Right lobe of liver (tissue), 6 donors: ENCODE measurements around the gene LHFPL6. TPM values are rescaled to one million over a fixed set of nuclear protein-coding genes. Genes with fewer than 3 reads are reported as not detected.
A peak's percentile ranks its signal among the peaks of the same experiment; 100 is the strongest.

ENCODE experiments used
- ATAC-seq, 4 donors: fragments of 200-7000 bp; cut with Tn5 transposase; one replicate each; pipeline ENCODE4 v1.9.1; 2020; ENCODE audit warnings: mild to moderate bottlenecking in 4 of 4, moderate library complexity in 4 of 4
- DNase-seq, 3 donors: peaks; one replicate each; pipeline ENCODE4 v3.0.0-alpha.2; 2020
- H3K27ac ChIP-seq, 3 donors: fragments of 200-600 bp; one replicate each; pipeline ENCODE4 v1.8.0; 2022
- H3K27me3 ChIP-seq, 2 donors: fragments of 200-600 bp; one replicate each; pipeline ENCODE4 v1.8.0; 2022
- H3K36me3 ChIP-seq, 4 donors: fragments of 200-600 bp; sonication (generic) in 1 of 4; one replicate each; pipeline versions ENCODE4 v1.5.1 to v1.8.0; 2017 to 2022; ENCODE audit warnings: control low read depth in 1 of 4
- H3K4me1 ChIP-seq, 4 donors: fragments of 200-600 bp; sonication (generic) in 1 of 4; one replicate each; pipeline versions ENCODE4 v1.5.1 to v1.8.0; 2017 to 2022; ENCODE audit warnings: control low read depth in 1 of 4
- H3K4me3 ChIP-seq, 3 donors: fragments of 200-600 bp; one replicate each; pipeline ENCODE4 v1.8.0; 2022
- H3K9me3 ChIP-seq, 4 donors: fragments of 200-600 bp; sonication (generic) in 1 of 4; one replicate each; pipeline versions ENCODE4 v1.5.1 to v1.8.0; 2017 to 2022; ENCODE audit warnings: control low read depth in 1 of 4
- CTCF ChIP-seq, 4 donors: fragments of 200-600 bp in 3 of 4; fragments of 450-650 bp in 1 of 4; IDR thresholded peaks; one replicate each; pipeline versions ENCODE4 v1.5.1 to v1.8.0; 2016 to 2022; ENCODE audit warnings: antibody characterized with exemption in 4 of 4, mild to moderate bottlenecking in 2 of 4
- POLR2A ChIP-seq: fragments of 450-650 bp; IDR thresholded peaks from one replicate; pipeline ENCODE4 v1.6.1; 2017; ENCODE audit warnings: antibody characterized with exemption, mild to moderate bottlenecking
- WGBS: methylation state at CpG from one replicate; pipeline ENCODE4 v1.1.6; 2018; ENCODE audit warnings: low coverage, low lambda C conversion rate; ENCODE audit not compliant: insufficient coverage; ENCODE audit errors: missing lambda C conversion rate; 5-methylcytosine and 5-hydroxymethylcytosine counted together
- intact Hi-C, 2 donors: fragments of 100-400 bp; cut with DNase I; formaldehyde crosslinking; loops; one replicate each; pipeline versions ENCODE4 v1.11.2 to v1.14.1; 2022
- total RNA-seq, 6 experiments: library from RNA; depleted of rRNA in 2 of 6; stranded (reverse); fragments of >200 nt in 2 of 6; fragmentation: NEBNext Ultra II Directional in 3 of 6; extraction: Animal tissue kit (Norgen Biotek cat#: 25700) in 3 of 6; gene quantifications; one replicate each; pipeline versions ENCODE4 v1.1.0 to v1.2.4, GENCODE V29; 2016 to 2023
- donor health status: DM: no; HTN: yes; CAD: no.
- donor health status: DM: no; HTN: no; CAD: no.
- donor health status: DM: no; HTN: no; CAD: no.
- donor health status: DM: no; HTN: yes; CAD: no.
- donor health status: DM: no; HTN: yes; CAD: no.

The LHFPL6 gene
- total RNA-seq, 6 experiments from 2014 or later = 3.0 to 8.4 (median 4.6) TPM

GRCh38 chr13:39533651-39534150 lies 69.3 kb downstream of the LHFPL6 start:
- intact Hi-C loops = no loop called here
- WGBS = 61% methylated on average over 3 of the region's 3 CpGs
- H3K27me3 ChIP-seq = no peaks in the 10 kb centered on the region
- no peak for TF ChIP-seq POLR2A
- TF ChIP-seq CTCF (IDR thresholded peaks at IDR 0.05) = no peak
- DNase-seq = no peak
- no peak overlapping the region for H3K4me3 ChIP-seq
- no peaks in the 10 kb centered on the region for H3K9me3 ChIP-seq
- H3K27ac ChIP-seq = no peak overlapping the region
- no peaks in the 10 kb centered on the region for H3K36me3 ChIP-seq
- no peak for ATAC-seq
- no peaks in the 10 kb centered on the region for H3K4me1 ChIP-seq

GRCh38 chr13:39531646-39532045 lies 71.3 kb downstream of the LHFPL6 start:
- intact Hi-C loops = no loop called here
- Histone ChIP-seq H3K27ac (no peak overlapping the region), H3K36me3 (no peaks in the 10 kb centered on the region), H3K4me1 (no peaks in the 10 kb centered on the region), H3K9me3 (no peaks in the 10 kb centered on the region), H3K27me3 (no peaks in the 10 kb centered on the region), H3K4me3 (no peak overlapping the region)
- TF ChIP-seq POLR2A (no peak), CTCF (IDR thresholded peaks at IDR 0.05) (no peak)
- ATAC-seq = no peak
- no peak for DNase-seq
- WGBS = 55% methylated on average over 6 of the region's 6 CpGs

GRCh38 chr13:39530916-39531315 lies 72.1 kb downstream of the LHFPL6 start:
- peak in 1 of 4 donors; percentile 84 for ATAC-seq
- intact Hi-C loops = no loop called here
- no peak overlapping the region for H3K4me3 ChIP-seq
- H3K9me3 ChIP-seq = no peaks in the 10 kb centered on the region
- no peaks in the 10 kb centered on the region for H3K36me3 ChIP-seq
- H3K4me1 ChIP-seq = no peaks in the 10 kb centered on the region
- TF ChIP-seq CTCF (IDR thresholded peaks at IDR 0.05) (no peak), POLR2A (no peak)
- WGBS = 37% methylated on average over 3 of the region's 3 CpGs
- no peak for DNase-seq
- H3K27me3 ChIP-seq = no peaks in the 10 kb centered on the region
- no peak overlapping the region for H3K27ac ChIP-seq

- DNase-seq = no peak
- ATAC-seq = no peak
- intact Hi-C loops = no loop called here
Observed at GRCh38 chr13:39528661-39528980, 74.4 kb downstream of the LHFPL6 start.

More at GRCh38 chr13:39528661-39528980, 74.4 kb downstream of the LHFPL6 start:
- no peaks in the 10 kb centered on the region for H3K27me3 ChIP-seq
- H3K36me3 ChIP-seq = no peaks in the 10 kb centered on the region
- TF ChIP-seq POLR2A = no peak
- no peak for TF ChIP-seq CTCF (IDR thresholded peaks at IDR 0.05)
- H3K4me1 ChIP-seq = no peaks in the 10 kb centered on the region
- no peak overlapping the region for H3K4me3 ChIP-seq
- WGBS = 42% methylated on average over 3 of the region's 3 CpGs
- H3K27ac ChIP-seq = no peak overlapping the region
- H3K9me3 ChIP-seq = no peaks in the 10 kb centered on the region
